ENCODE data around the gene NR4A1. TPM values are rescaled to one million over a fixed set of nuclear protein-coding genes. Genes with fewer than 3 reads are reported as not detected.
A peak's percentile ranks its signal among the peaks of the same experiment; 100 is the strongest.

The NR4A1 gene
- total and polyA plus RNA-seq, 10 of the 15 experiments (the other 5 are each of a cell fraction or from before 2014, with no cell fraction given): 0.05 to 7.9 (median 2.2) TPM; not detected in 1

GRCh38 chr12:52041695-52042123 is 9.5 kb upstream of the NR4A1 start:
- BruUV-seq (replicated peaks): no TSS peak
- RAD21 ChIA-PET (ENCODE audit: unreplicated experiment): interaction anchor here (1.5 to 1.7 kb wide), 2 partner anchors 9 kb away, joined by 3 to 6 read pairs; partner anchors contain the start of gene NR4A1
- TF ChIP-seq SUZ12 (IDR thresholded peaks at IDR 0.05; ENCODE audit: unreplicated experiment) (no peak), CREM (IDR thresholded peaks at IDR 0.05; ENCODE audit: low read depth) (no peak), EP300 (IDR thresholded peaks at IDR 0.05; ENCODE audit: borderline replicate concordance in 1 of 2, control insufficient read depth in 1 of 2, low read depth in 2 of 2, low read length in 2 of 2) (no peak; a peak in 1 of 4 replicates), HDAC6 (IDR thresholded peaks at IDR 0.05; ENCODE audit: unreplicated experiment) (no peak), SMAD1 (IDR thresholded peaks at IDR 0.05; ENCODE audit: low read depth, partially characterized antibody) (no peak), CEBPB (IDR thresholded peaks at IDR 0.05; ENCODE audit: borderline replicate concordance in 1 of 2, low read depth in 2 of 2, low read length in 2 of 2) (no peak), IKZF1 (conservative IDR thresholded peaks at IDR 0.05) (no peak), USF1 (IDR thresholded peaks at IDR 0.05; ENCODE audit: borderline replicate concordance, extremely low read length, insufficient read depth, low read depth, low read length) (no peak), NBN (IDR thresholded peaks at IDR 0.05) (0 out of 2 replicates have a peak, but pooled peaks have one; percentile 66), KDM1A (IDR thresholded peaks at IDR 0.05; ENCODE audit: borderline replicate concordance) (no peak), CREB1 (IDR thresholded peaks at IDR 0.05; ENCODE audit: low read depth) (no peak), POLR2A (IDR thresholded peaks at IDR 0.05; ENCODE audit: low read depth, low read length) (no peak), ZNF384 (IDR thresholded peaks at IDR 0.05; ENCODE audit: borderline replicate concordance, low read depth, low read length) (no peak), HCFC1 (IDR thresholded peaks at IDR 0.05; ENCODE audit: low read length) (no peak), CHD1 (IDR thresholded peaks at IDR 0.05; ENCODE audit: low read depth, low read length) (no peak), STAT3 (IDR thresholded peaks at IDR 0.05; ENCODE audit: low read depth, low read length) (no peak), SREBF1 (IDR thresholded peaks at IDR 0.05; ENCODE audit: low read length) (no peak), MLLT1 (IDR thresholded peaks at IDR 0.05) (no peak), NRF1 (conservative IDR thresholded peaks at IDR 0.05; ENCODE audit: low read depth, low read length) (no peak), YBX1 (IDR thresholded peaks at IDR 0.05) (no peak), ZNF217 (IDR thresholded peaks at IDR 0.05) (no peak), SPI1 (IDR thresholded peaks at IDR 0.05; ENCODE audit: borderline replicate concordance, insufficient read depth, low read depth, low read length) (no peak)

More at GRCh38 chr12:52041695-52042123, 9.5 kb upstream of the NR4A1 start:
- Histone ChIP-seq H3K9me3 (replicated peaks; ENCODE audit: control insufficient read depth, insufficient read depth, low read length) (no peaks in the 10 kb centered on the region), H3K4me2 (ENCODE audit: control insufficient read depth, insufficient read depth) (peak overlapping the region; percentile 54; the same call in 1 of the 2 replicates), H3K9ac (ENCODE audit: control insufficient read depth, insufficient read depth, low read length) (no peak overlapping the region), H2AFZ (ENCODE audit: control insufficient read depth, low read depth, low read length) (peak overlapping the region; percentile 28), H3K36me3 (ENCODE audit: control insufficient read depth in 2 of 2, insufficient read depth in 2 of 2, low read length in 1 of 2) (no peaks in the 10 kb centered on the region), H3K4me1 (ENCODE audit: control insufficient read depth, insufficient read depth, low read length) (peaks cover 15% of the 10 kb centered on the region), H3K79me2 (ENCODE audit: control insufficient read depth, insufficient read depth, low read length) (no peaks in the 10 kb centered on the region), H4K20me1 (ENCODE audit: control insufficient read depth, insufficient read depth) (no peaks in the 10 kb centered on the region), H3K27ac (ENCODE audit: control insufficient read depth, insufficient read depth) (no peak overlapping the region; the same call in 1 of the 2 replicates), H3K4me3 (no peak overlapping the region), H3K27me3 (replicated peaks in 1 of 2; ENCODE audit: control insufficient read depth in 2 of 2, insufficient read depth in 2 of 2, low read length in 1 of 2) (no peaks in the 10 kb centered on the region)
- CTCF ChIA-PET: interaction anchor here (1.0 to 4.2 kb wide), 3 partner anchors 9 to 80 kb away, joined by 3 to 36 read pairs (median 6); partner anchors contain the start of gene NR4A1
- FAIRE-seq (no peak), ATAC-seq (peak; percentile 66), DNase-seq (ENCODE audit: low read depth, low spot score) (no peak)
- intact Hi-C loops (cut with micrococcal nuclease; ENCODE audit: unreplicated experiment): no loop called here
- WGBS (ENCODE audit: insufficient coverage, insufficient replicate concordance, low lambda C conversion rate, missing lambda C conversion rate): 50% methylated on average over 4 of the region's 6 CpGs
- SMC1A ChIA-PET (ENCODE audit: uncharacterized antibody, unreplicated experiment): interaction anchor here (1.5 kb wide), 1 partner anchor 15 kb away, joined by 4 read pairs; no protein-coding TSS in a partner anchor
- POLR2A ChIA-PET: interaction anchor here (0.6 to 1.7 kb wide), 3 partner anchors 9 to 35 kb away, joined by 3 to 10 read pairs (median 3); partner anchors contain the start of gene NR4A1
- in situ Hi-C loops (cut with MboI): no loop called here
